Measurements from ENCODE around the gene CAPN9.
A peak's percentile ranks its signal among the peaks of the same experiment; 100 is the strongest.

CAPN9 gene

DNA sequence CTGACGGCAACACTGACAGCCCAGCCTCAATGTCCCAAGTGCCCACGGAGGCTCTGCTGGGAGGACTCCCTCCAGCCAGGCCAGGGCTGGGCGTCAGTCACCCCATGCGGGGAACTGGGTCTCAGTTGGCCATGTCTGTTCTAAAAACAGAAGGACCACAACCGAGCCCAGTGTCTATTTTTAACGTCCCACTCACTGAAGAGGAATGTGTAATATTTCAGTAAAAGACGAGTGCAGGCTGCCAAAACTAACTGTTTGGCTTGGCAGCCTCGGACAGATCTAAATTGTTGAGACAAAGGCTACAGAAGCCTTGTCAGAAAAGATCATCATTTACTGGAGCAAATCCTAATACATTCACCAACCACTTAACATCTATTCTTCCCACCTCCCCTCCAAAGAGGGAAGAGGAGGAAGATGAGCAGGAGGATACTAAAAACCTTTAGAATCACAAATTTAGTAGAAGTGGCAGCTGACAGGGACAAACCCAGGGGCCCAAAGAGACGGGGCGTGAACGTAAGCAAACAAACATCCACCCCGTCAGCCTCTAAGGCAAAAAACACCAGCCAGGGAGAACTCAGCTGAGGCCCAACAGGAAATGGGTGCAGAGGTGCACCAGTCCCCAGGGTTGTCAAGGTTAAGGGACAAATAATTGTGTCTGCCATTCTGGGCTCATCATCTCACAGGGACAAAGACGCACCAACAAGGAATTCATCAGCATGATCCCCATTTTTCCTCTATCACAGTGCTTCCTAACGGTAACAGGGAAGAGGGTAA lies 102.5 kb downstream of the CAPN9 start (continued):
- TF ChIP-seq, protein P1, sequence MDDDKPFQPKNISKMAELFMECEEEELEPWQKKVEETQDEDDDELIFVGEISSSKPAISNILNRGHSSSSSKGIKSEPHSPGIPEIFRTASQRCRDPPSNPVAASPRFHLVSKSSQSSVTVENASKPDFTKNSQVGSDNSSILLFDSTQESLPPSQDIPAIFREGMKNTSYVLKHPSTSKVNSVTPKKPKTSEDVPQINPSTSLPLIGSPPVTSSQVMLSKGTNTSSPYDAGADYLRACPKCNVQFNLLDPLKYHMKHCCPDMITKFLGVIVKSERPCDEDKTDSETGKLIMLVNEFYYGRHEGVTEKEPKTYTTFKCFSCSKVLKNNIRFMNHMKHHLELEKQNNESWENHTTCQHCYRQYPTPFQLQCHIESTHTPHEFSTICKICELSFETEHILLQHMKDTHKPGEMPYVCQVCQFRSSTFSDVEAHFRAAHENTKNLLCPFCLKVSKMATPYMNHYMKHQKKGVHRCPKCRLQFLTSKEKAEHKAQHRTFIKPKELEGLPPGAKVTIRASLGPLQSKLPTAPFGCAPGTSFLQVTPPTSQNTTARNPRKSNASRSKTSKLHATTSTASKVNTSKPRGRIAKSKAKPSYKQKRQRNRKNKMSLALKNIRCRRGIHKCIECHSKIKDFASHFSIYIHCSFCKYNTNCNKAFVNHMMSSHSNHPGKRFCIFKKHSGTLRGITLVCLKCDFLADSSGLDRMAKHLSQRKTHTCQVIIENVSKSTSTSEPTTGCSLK (tag by site-specific recombination; IDR thresholded peaks at IDR 0.05), result no peak
- TF ChIP-seq ZNF707 (tag by site-specific recombination; IDR thresholded peaks at IDR 0.05), result no peak
- TF ChIP-seq ZNF146 (tag by site-specific recombination; IDR thresholded peaks at IDR 0.05), result no peak
- TF ChIP-seq FEZF1 (tag by site-specific recombination; IDR thresholded peaks at IDR 0.05), result peak; percentile 68
- TF ChIP-seq ZNF48 (tag by site-specific recombination; IDR thresholded peaks at IDR 0.05), result no peak
- TF ChIP-seq ZNF768 (tag by site-specific recombination; IDR thresholded peaks at IDR 0.05), result no peak
- TF ChIP-seq ZNF549 (tag by site-specific recombination; IDR thresholded peaks at IDR 0.05), result no peak
- TF ChIP-seq ZNF660 (tag by site-specific recombination; IDR thresholded peaks at IDR 0.05), result no peak
- TF ChIP-seq ZNF214 (tag by site-specific recombination; IDR thresholded peaks at IDR 0.05; ENCODE audit: borderline replicate concordance), result no peak
- TF ChIP-seq ZNF112 (tag by site-specific recombination; IDR thresholded peaks at IDR 0.05), result no peak
- TF ChIP-seq ZNF19 (tag by site-specific recombination; IDR thresholded peaks at IDR 0.05; ENCODE audit: low read depth), result no peak
- no peak for TF ChIP-seq ZNF202 (tag by site-specific recombination; IDR thresholded peaks at IDR 0.05; ENCODE audit: borderline replicate concordance)
- TF ChIP-seq ZIC2 (tag by site-specific recombination; IDR thresholded peaks at IDR 0.05), result no peak
- TF ChIP-seq, protein P2, sequence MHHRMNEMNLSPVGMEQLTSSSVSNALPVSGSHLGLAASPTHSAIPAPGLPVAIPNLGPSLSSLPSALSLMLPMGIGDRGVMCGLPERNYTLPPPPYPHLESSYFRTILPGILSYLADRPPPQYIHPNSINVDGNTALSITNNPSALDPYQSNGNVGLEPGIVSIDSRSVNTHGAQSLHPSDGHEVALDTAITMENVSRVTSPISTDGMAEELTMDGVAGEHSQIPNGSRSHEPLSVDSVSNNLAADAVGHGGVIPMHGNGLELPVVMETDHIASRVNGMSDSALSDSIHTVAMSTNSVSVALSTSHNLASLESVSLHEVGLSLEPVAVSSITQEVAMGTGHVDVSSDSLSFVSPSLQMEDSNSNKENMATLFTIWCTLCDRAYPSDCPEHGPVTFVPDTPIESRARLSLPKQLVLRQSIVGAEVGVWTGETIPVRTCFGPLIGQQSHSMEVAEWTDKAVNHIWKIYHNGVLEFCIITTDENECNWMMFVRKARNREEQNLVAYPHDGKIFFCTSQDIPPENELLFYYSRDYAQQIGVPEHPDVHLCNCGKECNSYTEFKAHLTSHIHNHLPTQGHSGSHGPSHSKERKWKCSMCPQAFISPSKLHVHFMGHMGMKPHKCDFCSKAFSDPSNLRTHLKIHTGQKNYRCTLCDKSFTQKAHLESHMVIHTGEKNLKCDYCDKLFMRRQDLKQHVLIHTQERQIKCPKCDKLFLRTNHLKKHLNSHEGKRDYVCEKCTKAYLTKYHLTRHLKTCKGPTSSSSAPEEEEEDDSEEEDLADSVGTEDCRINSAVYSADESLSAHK (tag by site-specific recombination; IDR thresholded peaks at IDR 0.05), result no peak
- no peak for TF ChIP-seq ZNF157 (tag by site-specific recombination; IDR thresholded peaks at IDR 0.05)
- TF ChIP-seq OVOL3 (tag by site-specific recombination; IDR thresholded peaks at IDR 0.05), result no peak
- TF ChIP-seq, protein P3, sequence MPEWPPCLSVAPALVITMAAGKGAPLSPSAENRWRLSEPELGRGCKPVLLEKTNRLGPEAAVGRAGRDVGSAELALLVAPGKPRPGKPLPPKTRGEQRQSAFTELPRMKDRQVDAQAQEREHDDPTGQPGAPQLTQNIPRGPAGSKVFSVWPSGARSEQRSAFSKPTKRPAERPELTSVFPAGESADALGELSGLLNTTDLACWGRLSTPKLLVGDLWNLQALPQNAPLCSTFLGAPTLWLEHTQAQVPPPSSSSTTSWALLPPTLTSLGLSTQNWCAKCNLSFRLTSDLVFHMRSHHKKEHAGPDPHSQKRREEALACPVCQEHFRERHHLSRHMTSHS (tag by site-specific recombination; IDR thresholded peaks at IDR 0.05), result no peak
- TF ChIP-seq, protein P4, sequence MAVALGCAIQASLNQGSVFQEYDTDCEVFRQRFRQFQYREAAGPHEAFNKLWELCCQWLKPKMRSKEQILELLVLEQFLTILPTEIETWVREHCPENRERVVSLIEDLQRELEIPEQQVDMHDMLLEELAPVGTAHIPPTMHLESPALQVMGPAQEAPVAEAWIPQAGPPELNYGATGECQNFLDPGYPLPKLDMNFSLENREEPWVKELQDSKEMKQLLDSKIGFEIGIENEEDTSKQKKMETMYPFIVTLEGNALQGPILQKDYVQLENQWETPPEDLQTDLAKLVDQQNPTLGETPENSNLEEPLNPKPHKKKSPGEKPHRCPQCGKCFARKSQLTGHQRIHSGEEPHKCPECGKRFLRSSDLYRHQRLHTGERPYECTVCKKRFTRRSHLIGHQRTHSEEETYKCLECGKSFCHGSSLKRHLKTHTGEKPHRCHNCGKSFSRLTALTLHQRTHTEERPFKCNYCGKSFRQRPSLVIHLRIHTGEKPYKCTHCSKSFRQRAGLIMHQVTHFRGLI (tag by site-specific recombination; IDR thresholded peaks at IDR 0.05), result peak; percentile 76
- no peak for TF ChIP-seq ZNF624 (tag by site-specific recombination; IDR thresholded peaks at IDR 0.05)
- TF ChIP-seq ZNF223 (tag by site-specific recombination; IDR thresholded peaks at IDR 0.05), result no peak
- TF ChIP-seq, protein P5, sequence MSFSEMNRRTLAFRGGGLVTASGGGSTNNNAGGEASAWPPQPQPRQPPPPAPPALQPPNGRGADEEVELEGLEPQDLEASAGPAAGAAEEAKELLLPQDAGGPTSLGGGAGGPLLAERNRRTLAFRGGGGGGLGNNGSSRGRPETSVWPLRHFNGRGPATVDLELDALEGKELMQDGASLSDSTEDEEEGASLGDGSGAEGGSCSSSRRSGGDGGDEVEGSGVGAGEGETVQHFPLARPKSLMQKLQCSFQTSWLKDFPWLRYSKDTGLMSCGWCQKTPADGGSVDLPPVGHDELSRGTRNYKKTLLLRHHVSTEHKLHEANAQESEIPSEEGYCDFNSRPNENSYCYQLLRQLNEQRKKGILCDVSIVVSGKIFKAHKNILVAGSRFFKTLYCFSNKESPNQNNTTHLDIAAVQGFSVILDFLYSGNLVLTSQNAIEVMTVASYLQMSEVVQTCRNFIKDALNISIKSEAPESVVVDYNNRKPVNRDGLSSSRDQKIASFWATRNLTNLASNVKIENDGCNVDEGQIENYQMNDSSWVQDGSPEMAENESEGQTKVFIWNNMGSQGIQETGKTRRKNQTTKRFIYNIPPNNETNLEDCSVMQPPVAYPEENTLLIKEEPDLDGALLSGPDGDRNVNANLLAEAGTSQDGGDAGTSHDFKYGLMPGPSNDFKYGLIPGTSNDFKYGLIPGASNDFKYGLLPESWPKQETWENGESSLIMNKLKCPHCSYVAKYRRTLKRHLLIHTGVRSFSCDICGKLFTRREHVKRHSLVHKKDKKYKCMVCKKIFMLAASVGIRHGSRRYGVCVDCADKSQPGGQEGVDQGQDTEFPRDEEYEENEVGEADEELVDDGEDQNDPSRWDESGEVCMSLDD (tag by site-specific recombination; IDR thresholded peaks at IDR 0.05), result no peak
- TF ChIP-seq ZNF555 (tag by site-specific recombination; conservative IDR thresholded peaks at IDR 0.05), result no peak
- peak; percentile 37 for TF ChIP-seq ZXDB (tag by site-specific recombination; IDR thresholded peaks at IDR 0.05)
- TF ChIP-seq ZNF561 (tag by site-specific recombination; IDR thresholded peaks at IDR 0.05; ENCODE audit: borderline replicate concordance), result no peak
- TF ChIP-seq ZNF335 (tag by site-specific recombination; conservative IDR thresholded peaks at IDR 0.05), result peak; percentile 51
- TF ChIP-seq ZNF830 (tag by site-specific recombination; IDR thresholded peaks at IDR 0.05; ENCODE audit: low read depth), result no peak
- TF ChIP-seq, protein P6, sequence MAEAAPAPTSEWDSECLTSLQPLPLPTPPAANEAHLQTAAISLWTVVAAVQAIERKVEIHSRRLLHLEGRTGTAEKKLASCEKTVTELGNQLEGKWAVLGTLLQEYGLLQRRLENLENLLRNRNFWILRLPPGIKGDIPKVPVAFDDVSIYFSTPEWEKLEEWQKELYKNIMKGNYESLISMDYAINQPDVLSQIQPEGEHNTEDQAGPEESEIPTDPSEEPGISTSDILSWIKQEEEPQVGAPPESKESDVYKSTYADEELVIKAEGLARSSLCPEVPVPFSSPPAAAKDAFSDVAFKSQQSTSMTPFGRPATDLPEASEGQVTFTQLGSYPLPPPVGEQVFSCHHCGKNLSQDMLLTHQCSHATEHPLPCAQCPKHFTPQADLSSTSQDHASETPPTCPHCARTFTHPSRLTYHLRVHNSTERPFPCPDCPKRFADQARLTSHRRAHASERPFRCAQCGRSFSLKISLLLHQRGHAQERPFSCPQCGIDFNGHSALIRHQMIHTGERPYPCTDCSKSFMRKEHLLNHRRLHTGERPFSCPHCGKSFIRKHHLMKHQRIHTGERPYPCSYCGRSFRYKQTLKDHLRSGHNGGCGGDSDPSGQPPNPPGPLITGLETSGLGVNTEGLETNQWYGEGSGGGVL (tag by site-specific recombination; IDR thresholded peaks at IDR 0.05), result no peak
- TF ChIP-seq KLF1 (tag by site-specific recombination; IDR thresholded peaks at IDR 0.05), result peak; percentile 22; the same call in 1 of the 2 replicates
